Activated CD4-positive, alpha-beta T cell treated with anti-CD3 and anti-CD28 coated beads for 4 hours (primary cell): ENCODE data around the gene ID2.
"Not testable (repeated sequence)": the region's sequence is repeated elsewhere in the genome, so short reads cannot be mapped to it uniquely, and the experiment has no call there.

Source experiments
- DNase-seq, 2 donors: peaks; one replicate each; pipeline ENCODE4 v3.0.0-alpha.2; 2020

Gene ID2

DNA sequence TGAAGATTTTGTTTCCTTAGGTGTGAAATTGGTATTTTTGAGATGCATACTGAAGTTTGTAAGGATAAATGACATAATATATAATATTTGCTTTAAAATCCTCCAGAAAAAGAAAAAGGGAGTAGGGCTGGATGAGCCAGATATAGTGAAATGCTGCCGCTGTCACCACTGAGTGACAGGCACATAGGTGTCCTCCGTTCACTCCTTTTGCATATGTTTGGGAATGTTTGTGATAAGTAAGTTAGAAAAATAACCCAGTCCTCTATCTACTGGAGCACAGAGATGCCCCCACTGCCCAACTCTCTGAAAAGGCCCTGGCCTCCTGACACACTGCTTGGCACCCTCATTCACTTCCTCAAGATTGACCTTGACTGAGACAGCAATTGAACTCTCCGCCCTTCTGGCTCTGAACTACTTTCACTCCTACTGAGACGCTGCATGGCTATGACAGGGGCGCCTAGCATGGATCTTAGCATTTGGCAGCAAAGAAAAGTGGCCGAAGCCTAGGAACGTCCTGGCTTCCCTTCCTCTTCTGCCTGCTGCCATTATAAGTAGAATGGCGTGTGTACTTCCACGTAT lies 10.1 kb downstream of the ID2 start:
- no peak for DNase-seq

- no peak for DNase-seq
These were observed 10.9 kb downstream of the ID2 start for GRCh38 chr2:8692783-8693156.

GRCh38 chr2:8693157-8693821 lies 11.4 kb downstream of the ID2 start:
- no peak for DNase-seq

DNA sequence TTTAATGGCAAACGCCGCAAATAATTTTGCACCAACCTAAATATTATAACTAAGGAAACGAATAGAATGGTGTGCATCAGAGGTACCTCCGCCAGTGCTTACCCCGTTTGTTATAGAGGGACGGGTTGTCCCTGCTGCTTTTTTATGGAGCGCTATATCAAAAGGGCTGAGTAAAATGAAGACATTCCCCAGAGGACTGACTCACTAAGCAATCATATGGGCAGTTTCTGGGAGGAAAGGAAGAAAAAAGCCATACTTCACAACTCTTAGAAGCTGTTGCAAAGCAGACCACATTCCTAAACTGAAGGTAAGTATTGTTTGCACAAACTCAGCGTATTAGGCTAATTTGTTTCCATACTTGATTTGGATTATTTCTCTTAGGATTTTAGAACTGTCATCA lies 12.9 kb downstream of the ID2 start:
- DNase-seq = no peak

DNA sequence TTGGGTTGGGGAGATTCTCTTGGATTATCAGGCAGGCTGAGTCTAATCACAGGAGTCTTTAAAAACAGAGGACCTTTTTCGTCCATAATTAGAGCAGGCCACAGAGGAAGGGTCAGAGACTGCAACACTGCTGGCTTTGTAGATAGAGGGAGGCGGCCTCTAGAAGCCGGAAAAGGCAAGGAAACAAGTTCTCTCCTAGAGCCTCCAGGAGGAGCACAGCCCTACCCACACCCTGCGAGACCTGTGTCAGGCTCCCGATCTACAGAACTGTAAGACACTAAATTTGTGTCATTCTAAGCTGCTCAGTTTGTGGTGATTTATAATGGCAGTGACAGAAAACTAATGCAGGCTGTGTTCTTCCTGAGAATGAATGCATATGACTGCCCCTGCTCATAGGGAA lies 15.3 kb downstream of the ID2 start:
- DNase-seq = no peak

- DNase-seq = no peak
These were observed 18.0 kb downstream of the ID2 start for GRCh38 chr2:8699839-8700238.

DNA sequence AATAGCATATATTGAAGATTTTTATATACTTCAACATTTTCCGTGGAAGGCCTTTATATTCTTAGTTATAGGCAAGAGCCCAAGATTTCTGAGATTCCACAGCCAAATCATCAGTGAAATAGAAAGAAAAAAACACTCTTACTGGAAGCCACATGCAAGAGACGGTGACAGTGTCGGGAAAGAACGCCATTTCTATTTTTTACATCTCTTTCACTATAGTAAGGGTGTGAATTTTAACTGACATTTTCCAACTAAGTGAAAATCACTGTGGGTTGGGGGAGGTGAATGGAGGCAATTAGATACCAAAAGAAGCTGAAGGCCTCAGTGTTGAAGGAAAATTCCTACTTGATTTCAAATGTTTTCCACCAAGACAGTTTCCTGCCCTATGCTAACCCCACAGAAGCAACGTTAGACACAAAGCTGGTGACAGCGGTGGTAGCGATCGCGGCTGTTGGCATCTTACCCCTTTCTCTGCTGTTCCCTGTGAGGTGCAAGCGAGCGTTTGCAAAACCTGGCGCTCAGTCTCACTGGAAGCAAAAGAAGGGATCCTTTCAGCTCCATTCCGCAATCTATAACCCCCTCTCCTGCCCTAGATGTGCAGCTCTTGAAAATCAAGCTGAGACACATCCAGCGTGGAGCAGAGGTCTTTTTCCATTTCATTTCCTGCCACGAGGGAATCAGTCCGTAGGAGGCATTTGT lies 20.0 kb downstream of the ID2 start:
- DNase-seq = no peak

DNA sequence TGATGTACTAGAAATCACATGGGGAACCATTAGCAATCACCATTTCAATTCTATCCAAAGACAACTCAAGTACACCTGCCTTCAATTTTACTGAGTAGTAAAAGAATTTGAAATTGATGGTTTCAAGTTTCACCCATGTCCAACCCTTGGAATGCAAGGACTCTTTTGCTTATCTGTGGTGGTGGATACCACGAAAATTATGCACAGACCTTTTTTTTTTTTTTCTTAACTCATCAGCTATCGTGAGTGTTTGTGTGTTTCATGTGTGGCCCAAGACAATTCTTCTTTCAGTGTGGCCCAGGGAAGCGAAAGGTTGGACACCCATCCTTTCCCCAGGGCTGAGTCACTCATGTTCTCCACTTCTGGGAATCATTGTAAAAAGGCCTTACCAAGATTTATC lies 23.1 kb downstream of the ID2 start:
- DNase-seq = no peak

- no peak for DNase-seq
These were observed 27.8 kb downstream of the ID2 start for GRCh38 chr2:8709611-8710010.

DNA sequence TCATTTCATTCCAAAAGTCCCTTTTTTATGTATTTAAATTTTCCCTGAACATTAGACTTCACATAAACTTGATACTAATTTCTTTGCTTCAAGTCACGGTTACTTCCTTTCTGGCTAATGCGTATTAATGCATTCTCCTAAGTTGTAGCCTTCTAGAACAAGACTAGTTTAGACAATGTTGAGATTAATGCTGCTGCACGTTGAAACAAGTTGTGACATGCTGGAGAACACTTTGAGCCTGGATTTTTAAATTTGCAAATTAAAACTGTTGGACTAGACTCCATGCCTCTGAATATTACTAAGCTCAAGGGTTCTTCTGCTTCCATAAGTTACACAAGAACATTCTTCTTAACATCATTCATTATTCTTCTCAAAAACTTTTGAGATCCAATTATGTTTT lies 29.1 kb downstream of the ID2 start:
- DNase-seq = no peak

- DNase-seq = no peak
These were observed 32.4 kb downstream of the ID2 start for GRCh38 chr2:8714283-8714682.

DNA sequence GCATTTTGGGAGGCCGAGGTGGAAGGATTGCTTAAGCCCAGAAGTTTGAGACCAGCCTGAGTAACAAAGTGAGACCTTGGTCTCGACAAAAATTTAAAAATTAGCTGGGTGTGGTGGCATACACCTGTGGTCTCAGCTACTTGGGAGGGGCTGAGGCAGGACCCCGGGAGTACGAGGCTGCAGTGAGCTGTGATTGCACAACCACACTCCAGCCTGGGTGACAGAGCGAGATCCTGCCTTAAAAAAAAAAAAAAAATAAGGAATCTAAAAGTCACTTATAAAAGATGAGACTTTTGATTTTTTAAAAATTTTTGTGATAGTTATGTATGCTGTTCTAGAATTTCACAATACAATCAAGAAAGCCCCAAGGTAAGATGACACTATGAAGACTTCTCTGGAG lies 33.1 kb downstream of the ID2 start:
- no peak for DNase-seq

DNA sequence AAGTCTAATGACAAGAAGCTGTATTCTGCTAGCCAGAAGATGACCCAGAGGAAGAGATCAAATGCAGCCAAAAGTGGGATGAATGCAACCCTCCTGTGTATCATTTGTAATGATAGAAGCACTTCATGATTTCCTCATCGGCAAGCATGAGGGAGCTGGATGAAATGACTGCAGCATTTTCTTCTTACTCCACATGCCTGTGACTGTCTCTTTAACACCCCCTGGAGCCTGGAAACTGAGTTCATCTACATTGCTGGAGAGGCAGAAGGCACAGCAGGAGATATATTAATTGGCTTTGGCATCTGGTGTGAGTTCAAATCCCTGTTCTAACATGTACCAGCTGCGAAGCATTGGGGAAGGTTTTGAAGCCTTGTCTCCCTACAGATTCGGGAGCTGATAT lies 37.7 kb downstream of the ID2 start:
- DNase-seq = no peak

GRCh38 chr2:8720741-8721140 lies 38.9 kb downstream of the ID2 start:
- no peak for DNase-seq

GRCh38 chr2:8721410-8721809 lies 39.6 kb downstream of the ID2 start:
- no peak for DNase-seq

DNA sequence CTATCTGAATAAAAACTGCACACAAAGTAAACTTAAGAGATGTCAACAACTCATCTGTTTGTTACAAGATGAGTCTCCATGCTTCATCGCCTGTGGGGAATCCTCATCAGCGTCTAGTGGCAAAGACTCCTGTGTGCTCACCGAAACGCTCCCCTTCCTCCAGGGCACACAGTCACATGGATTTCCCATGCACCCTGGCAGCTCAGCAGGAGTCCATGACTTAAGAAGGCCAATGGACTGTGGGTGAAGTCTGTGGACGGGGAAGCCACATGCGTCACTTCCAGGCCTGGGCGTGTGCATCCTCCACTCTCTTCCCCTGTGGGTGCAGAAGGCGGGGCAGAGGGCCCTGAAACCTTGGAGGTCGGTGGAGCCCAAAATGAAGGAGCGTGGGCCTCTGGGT lies 41.1 kb downstream of the ID2 start:
- no peak for DNase-seq

GRCh38 chr2:8725838-8726237 lies 44.0 kb downstream of the ID2 start:
- DNase-seq = no peak

DNA sequence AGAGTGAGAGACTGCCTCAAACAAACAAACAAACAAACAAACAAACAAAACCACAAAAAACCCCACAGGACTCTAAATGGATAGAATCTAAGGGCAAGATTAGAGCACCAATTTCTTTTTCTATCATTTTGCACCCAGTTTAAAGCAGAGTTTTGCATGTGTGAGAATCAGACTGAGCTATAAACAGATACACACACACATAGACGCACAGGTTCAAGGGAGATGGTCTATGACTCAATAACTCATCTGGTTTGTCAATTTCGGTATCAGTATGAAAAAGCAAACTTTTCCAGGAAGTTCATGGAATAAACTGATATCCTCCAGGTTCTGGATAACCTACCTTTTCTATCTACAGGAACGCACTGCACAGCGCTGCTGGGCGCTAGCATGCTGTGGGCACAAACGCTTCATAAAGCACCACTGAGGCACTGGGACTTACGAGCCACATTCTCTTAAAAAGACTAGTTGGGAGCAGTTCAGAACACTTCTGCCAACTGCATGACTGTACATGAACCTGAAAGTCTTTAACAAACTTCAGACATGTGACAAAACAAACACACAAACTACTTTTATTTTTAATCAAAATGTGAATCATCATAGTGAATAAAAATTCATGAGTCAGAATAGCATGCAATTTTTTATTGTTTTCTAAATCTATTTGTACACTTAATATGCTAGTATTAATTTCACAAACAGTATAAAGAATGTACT lies 46.6 kb downstream of the ID2 start:
- no peak for DNase-seq

DNA sequence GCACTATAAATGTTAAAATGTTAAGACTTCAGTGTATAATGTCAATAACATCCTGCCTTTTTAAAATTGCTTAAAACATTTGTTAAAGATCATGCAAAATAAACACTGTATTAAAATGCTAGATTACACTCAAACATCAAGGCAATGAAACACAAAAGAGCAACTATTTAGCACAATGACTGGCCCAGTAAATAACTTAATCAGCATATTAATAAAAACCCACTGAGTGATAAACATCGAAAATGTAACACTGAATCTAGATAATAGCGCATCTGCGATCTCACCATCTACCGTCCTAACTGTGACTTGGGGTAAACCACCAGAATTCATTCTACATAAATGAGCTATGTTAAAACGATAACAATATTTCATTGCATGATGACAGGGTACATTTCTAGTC lies 47.2 kb downstream of the ID2 start:
- DNase-seq = not testable (repeated sequence)

- DNase-seq = no peak
These were observed 48.1 kb downstream of the ID2 start for GRCh38 chr2:8729939-8730338.

GRCh38 chr2:8732601-8733000 lies 50.7 kb downstream of the ID2 start:
- no peak for DNase-seq
